GM19238 (cell line): ENCODE data around the gene RASL12.
A peak's percentile ranks its signal among the peaks of the same experiment; 100 is the strongest.

Experiments used
- DNase-seq: peaks from one replicate; pipeline ENCODE4 v3.0.0; 2011; ENCODE audit warnings: low spot score; ENCODE audit not compliant: insufficient read length

RASL12 gene

DNA sequence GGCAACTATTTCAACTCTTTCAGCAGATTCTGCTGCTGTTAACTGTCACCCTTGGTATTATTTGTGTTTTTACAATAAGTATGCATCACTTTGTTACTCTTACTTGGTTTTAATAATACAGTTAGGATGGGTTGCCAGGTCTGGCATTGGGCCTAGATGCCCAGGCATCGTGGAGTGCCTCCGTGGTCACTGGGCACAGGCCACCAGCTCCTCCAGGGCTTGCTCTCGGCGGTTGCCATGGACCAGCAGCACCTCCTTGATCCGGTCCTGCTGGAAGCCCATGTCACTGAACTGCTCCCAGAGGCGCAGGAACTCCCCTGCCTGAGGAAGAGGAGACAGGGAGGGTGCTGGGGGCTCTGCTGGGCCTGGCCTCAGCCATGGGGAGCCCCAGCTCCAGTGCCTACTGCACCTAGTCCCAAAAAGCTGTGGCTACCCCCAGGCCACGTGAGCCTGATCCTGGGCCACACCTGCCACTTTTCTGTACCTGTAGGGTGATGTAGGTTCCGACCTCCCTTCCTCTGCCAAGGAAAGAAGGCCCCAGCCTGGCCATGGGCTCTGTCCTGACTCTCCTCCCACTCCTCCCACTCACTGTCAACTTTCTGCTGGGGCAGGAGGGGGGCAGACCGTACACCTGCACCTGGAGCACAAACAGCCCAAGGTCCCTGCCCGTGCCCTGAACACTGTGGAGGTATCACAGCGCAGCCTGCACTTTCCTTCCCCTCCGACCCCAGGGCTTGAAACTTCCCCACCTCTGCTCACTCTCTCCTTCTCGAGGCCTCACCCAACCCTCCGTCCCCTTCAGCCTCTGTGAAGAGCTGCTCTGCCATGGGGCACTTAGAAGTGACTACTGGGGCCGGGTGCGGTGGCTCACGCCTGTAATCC lies 25.4 kb upstream of the RASL12 start:
- DNase-seq: no peak

DNA sequence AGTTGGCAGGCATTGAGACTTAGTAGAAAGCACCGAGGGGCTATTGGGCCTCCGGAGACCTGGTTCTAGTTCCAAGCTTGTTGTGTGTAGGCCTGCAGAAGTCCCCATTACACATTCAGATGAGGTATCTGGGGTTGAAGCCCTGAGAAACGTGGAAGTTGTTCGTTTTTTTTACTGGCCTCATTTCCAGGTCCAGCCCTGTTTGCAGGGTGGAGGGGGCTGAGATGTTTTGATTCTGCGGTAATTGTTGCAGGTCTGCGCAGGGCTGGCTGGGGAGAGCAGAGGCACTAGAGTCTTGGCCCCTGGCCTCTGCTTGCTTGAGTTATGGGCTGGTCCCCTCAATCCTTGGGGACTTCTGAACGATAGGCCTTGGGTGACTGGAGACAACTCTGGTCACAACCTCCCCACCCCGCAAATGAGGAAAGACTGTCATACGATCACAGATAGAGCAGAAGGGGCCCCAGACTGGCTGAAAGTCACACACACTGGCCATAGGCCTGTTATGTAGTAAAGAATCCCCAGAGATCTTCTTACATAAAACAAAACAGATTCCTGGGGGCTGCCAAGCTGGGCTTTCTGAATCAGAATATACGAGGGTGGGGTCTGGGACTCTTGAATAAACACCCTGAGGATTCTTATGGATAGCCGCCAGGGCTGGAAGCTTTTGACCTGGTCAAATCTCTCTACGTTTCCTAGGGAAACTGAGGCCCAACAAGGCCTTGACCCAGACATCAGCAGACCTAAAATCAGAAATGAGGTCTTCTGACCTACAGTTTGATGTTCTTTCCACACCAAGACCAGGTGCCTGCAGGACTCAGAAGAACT lies 24.4 kb upstream of the RASL12 start:
- DNase-seq: no peak

- no peak for DNase-seq
These were observed 21.5 kb upstream of the RASL12 start for GRCh38 chr15:65089206-65089824.

GRCh38 chr15:65088643-65089021 lies 20.8 kb upstream of the RASL12 start:
- no peak for DNase-seq

GRCh38 chr15:65087873-65088642 lies 20.3 kb upstream of the RASL12 start:
- DNase-seq: no peak

GRCh38 chr15:65087411-65087810 lies 19.6 kb upstream of the RASL12 start:
- no peak for DNase-seq

- no peak for DNase-seq
These were observed 18.9 kb upstream of the RASL12 start for GRCh38 chr15:65086680-65087111.

GRCh38 chr15:65085990-65086679 lies 18.3 kb upstream of the RASL12 start:
- no peak for DNase-seq

DNA sequence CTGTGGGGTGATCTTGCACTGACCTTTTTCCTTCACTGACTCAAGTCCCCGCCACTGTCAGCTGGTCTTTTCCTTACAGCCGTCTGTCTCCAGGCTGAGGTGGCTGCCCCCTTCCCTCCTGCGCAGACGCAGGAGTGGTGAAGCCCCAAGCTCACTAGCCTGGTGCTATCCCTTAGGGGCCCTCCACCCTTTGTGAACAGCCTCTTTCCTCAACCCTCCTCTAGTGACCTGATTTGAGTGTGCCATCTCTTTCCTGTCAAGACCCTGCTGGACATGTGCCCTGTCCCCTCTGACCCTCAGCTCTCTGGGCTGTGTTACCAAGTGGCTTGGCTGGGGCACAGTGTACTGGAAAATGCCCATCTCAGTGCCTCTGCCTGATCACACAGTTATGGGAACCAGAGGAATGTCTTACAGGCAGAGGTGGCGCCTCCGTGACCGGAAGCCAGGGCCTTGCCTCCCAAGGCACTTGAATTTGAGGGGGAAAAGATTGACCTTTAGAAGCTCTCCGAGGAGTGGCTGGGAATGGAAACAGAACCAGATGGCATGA lies 17.5 kb upstream of the RASL12 start:
- no peak for DNase-seq

DNA sequence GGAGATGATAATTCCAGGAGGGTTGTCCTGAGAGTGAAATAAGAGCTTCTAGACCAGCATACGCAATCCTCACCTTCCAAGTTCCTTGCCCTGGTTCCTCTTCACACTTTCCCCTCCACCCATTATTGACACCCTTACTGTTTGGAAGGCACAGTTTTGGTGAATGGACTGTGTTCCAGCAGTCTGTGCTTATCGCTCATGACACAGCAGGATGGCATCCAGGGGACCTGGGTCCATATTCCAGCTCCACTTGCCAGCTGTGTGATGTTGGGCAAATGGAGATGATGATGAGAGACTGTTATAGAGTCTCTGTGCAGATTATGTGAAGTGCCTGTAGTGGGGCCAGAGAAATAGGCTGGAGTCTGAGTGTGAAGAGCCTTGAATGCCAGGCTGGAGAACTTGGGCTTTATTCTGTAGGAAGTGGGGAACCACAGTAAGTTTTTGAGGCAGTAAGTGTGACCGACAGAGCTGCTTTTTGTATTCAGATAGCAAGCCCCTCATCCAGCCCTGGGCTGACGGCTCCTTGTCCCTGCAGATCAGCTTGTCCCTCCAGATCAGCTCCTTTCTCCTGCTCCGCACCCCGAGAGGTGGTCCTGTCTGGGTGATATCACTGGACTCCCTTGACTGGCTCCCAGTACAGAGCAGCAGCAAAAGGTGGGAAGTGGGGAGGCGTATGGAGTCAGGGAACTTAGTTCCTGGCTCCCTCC lies 16.9 kb upstream of the RASL12 start:
- no peak for DNase-seq

- no peak for DNase-seq
These were observed 15.5 kb upstream of the RASL12 start for GRCh38 chr15:65083262-65083701.

GRCh38 chr15:65082303-65082953 lies 14.6 kb upstream of the RASL12 start:
- DNase-seq: no peak

DNA sequence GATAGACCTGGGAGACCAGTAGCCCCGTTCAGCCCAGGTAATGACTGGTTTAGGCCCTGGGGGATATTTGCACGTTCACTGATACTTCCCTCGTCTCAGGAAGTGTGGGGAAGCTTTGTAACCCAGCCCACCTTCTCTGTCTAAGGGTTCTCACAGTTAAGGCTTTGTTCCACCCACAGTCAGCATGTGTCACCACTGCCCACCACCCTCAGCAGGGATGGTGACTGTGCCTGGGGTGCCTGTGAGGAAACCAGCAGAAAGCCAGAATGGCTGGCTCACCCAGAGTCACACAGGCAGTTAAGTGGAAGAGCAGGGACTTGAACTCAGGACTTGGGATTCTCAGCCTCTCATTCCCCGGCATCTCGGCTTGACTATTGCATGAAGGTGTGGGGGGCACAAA lies 14.0 kb upstream of the RASL12 start:
- no peak for DNase-seq

- DNase-seq: no peak
These were observed 13.5 kb upstream of the RASL12 start for GRCh38 chr15:65081270-65081669.

DNA sequence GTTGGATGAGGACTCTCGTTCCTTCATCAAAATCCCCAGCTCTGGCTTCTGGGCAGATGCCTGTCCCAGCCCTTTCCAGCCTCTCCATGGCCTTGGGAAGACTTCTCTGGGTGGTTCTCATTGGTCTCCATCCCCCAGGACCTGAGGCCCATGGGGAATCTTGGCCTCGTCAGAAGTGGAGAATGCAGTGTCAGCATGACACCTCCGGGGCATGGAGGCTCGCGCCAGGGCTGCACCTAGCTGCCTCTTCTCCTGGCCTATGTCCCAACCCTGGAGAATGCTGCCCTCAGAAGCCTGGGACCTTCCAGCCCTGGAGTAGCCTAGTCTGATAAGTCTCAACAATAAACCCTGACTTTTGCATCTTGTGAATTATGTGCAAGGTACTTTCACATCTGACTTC lies 11.8 kb upstream of the RASL12 start:
- no peak for DNase-seq

DNA sequence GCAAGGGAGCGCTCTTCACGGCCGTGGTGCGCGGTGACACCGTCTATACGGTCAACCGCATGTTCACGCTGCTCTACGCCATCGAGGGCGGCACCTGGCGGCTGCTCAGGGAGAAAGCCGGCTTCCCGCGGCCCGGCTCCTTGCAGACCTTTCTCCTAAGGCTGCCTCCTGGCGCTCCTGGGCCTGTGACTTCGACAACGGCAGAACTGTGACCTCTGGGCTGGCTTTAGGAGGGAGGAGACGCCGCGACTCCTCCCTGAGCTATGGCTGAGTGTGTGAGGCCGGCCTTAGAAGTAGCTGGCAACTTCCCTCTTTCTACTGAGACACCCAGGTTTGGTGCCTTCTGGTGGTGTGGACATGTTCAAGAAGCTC lies 10.2 kb upstream of the RASL12 start:
- peak; percentile 52 for DNase-seq

- no peak for DNase-seq
These were observed 9.6 kb upstream of the RASL12 start for GRCh38 chr15:65077291-65077980.

DNA sequence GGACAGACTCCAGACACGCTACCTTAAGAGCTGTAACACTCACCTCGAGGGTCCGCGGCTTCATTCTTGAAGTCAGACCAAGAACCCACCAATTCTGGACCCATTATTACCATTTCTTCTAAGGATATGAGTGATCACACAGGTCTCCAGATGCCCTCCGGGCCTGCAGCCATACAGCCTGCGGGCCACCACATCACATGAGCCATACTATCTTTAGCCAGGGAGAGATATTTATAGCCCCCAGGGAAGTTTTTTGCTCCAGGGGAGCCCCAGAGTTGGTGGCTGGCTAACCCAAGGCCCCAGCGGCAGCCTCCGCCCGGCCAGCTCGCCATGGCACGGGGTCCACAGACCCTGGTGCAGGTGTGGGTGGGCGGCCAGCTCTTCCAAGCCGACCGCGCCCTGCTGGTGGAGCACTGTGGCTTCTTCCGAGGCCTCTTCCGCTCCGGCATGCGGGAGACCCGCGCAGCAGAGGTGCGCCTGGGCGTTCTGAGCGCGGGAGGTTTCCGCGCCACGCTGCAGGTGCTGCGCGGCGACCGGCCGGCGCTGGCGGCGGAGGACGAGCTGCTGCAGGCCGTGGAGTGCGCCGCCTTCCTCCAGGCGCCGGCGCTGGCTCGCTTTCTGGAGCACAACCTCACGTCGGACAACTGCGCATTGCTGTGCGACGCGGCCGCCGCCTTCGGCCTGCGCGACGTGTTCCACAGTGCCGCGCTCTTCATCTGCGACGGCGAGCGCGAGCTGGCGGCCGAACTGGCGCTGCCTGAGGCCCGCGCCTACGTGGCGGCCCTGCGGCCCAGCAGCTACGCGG lies 8.9 kb upstream of the RASL12 start, which contains the start of gene KBTBD13:
Gene KBTBD13, plus strand, starts transcription at position 261 of the 805 bp plus-strand sequence. Its CDS starts 70 bp downstream, at position 331.
- DNase-seq: no peak
